Stimulated activated CD4-positive, alpha-beta T cell treated with anti-CD3 and anti-CD28 coated beads, Interleukin-15, amount 100 ng/mL, for 1 hour (primary cell): ENCODE measurements around the gene DAPK3.
"Not testable (repeated sequence)": the region's sequence is repeated elsewhere in the genome, so short reads cannot be mapped to it uniquely, and the experiment has no call there.

ENCODE experiments used
- DNase-seq, 2 donors: peaks; one replicate each; pipeline ENCODE4 v3.0.0-alpha.2; 2020; ENCODE audit warnings: low read depth in 1 of 2, low spot score in 1 of 2

Gene DAPK3

DNA sequence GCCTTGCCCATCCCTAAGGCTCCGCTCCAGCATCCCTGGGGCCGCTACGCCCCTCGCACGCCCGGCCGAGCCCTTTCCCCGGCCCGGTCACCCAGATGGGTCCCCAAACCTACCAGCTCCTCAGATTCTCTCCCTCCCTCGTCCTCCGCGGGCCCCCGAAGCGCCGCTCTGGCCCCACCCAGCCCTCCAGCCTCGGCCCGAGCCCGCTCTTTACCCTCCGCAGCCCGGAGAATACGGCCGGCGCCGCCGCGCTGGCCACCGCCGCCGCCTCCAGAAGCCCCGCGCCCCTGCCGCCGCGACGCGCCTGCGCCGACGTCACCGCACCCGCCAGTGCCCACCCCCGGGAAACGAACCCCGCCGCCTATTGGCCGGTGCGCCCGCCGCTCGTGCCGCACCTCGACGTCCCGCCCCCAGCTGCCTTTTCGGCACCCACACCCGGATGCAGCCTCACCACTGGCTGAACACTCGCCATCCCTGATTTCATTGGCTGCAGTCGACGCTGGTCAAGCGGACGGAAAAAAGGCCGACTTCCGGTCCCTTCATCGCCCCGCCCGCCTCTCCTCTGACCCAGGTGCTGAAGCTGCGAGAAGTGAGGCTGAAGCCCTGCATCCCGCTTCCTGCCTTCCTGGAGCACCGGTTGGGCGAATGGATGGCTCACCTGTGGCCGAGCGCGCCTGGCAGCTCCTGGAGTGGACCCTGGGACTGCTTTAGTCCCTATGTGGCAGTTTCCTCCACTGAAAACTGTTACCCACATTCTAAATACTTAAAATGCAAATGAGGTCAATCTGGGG is at the start of gene DAPK3:
Gene DAPK3, minus strand, starts transcription at position 292 of the 791 bp plus-strand sequence. CDS start 1,364 bp downstream, outside the sequence.
- peak; percentile 85 to 90 for DNase-seq

DNA sequence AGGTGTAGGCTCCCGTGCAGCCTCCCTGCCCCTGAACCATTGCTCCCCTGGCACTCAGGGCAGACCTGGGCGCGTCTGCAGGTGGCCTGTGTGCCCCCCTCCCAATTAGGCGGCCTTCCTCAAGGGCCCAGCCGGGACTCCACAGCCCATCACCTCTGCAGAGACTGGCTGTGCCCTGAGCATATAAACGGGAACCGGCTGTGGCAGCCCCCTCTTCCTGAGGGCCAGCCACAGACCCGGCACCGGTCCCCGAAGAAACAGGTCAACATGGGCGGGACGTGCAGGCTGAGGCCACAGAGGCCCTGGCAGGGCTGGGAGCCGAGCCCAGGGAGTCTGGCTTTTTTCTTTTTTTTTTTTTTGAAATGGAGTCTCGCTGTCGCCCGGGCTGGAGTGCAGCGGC is 48.7 kb upstream of the DAPK3 start:
- DNase-seq = no peak

DNA sequence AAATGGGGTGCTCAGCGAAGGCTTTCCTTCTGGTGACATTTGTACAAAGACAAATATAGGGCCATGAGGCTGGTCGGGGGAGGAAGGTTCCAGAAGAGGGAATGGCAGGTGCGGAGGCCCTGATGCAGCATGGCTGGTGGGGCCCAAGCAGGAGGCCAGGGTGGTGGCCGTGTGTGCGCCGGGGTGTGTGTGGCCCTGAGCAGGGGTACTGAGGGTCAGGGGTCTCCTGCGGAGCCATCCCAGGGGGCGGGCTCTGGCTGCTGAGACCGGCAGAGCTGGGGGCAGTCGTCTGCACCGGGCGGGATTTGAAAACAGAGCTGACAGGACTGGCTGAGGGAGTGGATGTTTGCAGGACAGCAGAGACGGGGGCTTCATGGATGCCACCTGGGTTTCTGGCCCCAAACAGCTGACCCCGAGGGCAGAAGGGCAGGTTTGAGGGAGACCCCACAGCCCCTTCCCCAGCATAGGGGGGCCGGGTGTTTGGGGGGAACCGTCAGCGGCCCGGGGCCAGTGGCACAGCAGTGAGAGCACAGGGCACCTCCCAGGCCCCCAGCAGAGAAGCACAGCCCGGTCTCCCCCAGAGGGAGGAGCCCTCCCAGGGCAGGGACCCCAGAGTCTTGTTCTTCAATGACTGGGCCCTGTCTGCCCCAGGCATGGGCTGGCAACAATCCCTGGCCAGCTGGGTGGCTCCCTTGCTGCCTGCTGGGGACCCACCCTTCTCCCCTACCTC is 48.0 kb upstream of the DAPK3 start:
- no peak for DNase-seq

DNA sequence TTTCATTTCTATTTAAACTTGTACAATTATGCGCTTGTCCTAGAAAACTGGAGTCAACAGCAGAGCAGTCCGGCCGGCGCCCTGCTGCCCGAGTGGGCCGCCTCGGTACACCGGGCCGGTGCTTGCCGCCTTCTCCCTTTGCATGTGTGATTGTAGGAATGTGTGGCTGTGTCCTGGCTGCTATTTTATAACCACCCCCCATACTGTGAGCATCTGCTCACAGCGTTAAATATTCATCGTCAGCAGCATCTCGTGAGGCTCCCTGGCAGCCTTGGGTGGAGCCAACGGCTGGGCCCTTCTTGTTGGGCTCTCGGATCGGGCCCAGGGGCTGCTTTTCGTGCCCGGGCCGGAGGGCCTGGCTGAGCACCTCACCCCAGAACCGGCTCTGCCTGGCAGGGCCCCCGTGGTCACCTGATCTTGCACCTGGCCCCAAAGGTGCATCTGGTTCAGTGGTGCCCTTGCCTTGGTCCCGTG is 47.3 kb upstream of the DAPK3 start:
- no peak for DNase-seq

DNA sequence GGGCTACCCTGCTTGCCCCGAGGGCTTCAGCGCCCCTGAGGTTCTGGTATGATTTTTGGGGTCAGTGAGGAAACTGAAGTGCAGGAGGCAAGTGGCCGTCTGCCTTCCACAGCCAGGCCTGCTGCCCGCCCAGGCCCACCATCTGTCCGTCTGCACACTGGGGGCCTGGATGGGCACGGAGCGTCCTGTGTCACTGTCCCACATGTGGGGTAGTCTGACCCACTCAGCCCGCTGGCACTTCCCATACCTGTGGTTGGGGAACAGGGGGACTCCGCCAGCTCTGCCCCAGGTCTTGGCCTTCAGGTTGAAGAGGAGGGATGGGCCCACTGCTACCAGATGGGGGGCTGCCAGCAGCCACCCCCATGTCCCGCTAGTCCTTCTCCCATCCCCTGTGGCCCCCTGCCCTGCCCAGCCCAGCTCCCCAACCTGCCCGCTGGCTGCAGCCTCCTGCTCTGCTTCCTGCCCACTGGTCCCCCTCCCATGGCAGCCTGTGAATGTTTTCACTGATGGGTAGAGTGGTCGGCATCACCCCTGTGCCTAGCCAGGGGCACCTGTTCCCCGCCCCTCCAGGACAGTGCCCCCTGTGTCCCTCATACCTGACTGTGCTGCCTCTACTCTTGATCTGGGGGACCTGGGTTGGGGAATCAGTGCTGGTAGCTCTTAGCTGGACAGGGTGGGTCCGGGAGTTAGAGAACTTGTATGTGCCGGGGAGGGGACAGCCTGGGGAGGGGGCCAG is 46.2 kb upstream of the DAPK3 start:
- DNase-seq = no peak

DNA sequence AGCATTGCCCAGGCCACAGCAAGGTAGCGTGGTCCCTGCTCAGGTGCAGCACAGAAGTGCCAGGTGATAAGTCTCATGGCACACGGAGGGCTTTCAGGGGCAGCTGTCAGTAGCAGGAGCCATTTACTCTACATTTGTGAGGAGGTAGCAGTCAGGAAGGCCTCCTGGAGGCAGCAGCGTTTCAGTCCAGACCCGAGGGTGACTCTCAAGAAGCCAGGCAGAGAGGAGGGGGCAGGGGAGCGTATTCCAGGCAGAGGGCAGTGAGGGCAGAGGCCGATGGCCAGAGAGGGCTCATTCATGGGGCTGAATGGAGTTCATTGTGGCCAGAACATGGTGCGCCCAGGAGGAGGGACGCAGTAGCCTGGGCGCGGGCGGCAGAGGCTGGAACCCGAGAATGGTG is 45.6 kb upstream of the DAPK3 start:
- DNase-seq = no peak

DNA sequence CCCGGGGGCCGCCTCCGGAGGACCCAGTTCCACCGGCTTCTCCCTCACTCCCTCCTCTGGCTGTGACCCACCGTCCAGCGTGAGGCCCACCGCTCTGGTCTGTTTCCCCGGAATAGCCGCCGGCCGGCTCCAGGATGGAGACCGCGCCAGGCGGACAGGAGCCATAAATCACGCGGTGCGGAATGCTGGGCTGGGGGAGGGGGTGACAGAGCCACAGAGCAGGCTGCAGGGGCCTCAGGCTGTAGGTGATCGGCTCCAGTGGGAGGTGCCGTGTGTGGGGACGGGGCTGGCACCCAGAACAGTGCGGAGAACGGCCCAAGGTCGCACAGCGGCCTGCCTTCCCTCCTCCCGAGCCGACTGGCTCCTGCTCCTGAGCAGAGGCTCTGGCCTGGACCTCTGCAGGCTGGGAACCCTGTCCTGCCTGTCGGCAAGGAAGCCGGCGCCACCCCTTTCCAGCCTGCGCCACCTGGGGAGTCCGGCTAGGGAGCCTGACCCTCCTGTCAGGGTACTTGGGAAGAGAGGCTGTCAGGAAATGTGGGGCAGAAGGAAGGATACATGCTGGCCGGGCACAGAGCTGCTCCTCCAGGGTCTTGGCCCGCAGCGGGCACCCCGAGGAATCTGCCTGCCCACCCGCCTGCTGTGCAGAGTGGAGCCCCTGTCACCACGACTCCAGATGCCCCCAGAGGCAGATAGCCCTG is 45.0 kb upstream of the DAPK3 start:
- DNase-seq = no peak

DNA sequence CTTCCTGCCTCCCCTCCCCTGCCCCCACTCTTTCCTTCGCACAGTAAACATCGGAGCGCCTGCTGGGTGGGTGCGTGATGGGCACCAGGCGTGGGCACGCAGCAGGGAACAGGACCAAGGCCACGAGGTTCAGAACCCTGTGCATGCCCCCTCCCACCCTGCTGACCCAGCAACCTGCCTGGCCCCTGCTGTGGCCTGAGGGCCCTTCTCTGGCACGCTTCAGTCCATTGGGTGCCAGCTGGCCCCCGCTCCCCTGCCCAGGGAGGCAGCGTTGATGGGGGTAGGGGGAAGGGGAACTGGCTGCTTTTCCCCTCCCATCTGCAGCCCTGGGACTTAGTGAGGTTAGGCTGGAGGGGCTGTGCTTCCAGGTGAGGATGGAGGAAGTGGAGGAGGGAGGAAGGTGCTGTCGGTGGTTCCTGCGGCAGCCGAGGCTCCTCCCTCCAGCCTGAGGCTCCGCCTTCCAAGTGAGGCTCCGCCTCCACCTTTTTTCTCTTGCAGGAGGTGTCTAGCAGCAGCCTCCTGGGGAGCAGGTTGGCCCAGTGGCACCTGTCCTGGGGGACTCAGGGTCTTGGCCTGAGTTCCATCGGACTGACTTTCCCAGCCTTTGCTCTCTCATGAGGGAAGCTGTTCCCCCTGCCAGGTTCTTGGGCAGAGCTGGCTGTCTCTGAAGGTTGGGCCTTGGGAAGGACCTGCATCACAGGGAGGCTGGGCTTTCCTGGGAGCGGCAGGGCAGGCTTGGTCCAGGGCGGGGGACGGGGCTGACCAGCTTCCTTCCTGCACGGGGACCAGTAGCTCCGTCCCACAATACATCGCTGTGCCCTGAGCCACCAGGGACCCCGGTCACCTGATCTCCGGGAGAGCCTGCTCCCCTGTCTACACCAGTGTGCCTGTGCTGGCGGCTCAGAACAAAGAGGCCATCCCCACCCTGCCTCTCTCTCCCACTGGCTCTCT is 43.9 kb upstream of the DAPK3 start:
- DNase-seq = peak in 1 of 2 donors; percentile 28

DNA sequence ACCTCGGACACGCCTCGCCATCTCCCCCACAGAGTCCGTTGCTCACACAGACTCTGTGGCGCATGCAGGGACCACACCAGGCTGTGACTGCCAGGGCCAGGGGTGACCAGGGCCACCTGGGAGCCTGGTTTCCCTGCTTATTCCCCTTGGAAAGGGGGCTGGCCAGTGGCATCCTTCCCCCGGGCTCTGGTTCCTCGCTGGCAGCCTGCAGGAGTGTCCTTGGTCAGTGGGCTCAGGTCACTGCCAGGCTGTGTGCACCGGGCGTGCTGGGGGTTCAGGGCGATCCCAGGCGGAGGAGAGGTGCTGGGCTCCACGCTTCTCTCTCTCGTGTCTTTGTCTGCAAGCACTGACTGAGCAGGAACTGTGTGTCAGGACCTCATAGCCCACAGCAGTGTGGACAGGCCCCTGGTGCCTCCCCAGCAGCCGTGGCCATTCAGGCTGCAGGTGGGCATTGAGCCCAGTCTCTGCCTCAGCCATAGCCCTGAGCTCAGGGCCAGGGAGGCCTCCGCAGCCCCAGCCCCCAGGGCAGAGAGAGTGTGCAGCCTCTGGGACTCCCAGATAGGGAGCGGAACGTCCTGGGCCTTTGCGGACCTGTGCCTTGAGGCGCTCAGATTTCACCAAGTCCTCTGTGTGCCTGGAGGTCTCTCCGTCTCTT is 43.1 kb upstream of the DAPK3 start:
- DNase-seq = no peak

DNA sequence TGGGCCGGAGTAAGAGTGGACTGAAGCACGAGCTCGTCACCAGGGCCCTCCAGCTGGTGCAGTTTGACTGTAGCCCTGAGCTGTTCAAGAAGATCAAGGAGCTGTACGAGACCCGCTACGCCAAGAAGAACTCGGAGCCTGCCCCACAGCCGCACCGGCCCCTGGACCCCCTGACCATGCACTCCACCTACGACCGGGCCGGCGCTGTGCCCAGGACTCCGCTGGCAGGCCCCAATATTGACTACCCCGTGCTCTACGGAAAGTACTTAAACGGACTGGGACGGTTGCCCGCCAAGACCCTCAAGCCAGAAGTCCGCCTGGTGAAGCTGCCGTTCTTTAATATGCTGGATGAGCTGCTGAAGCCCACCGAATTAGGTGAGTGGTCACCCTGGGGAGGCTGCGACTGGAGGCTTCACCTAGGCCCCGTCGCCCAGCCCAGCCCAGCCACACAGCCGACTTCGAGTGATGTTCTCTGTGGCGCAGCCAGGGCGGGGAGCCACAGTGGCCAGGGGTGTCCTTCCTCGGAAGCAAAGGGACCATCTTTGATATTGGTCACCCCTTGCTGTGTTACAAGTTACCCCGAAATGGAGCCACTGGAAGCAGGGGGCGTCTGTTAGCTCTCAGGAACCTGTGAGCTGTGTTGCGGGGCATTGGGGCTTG is 42.2 kb upstream of the DAPK3 start:
- DNase-seq = no peak

DNA sequence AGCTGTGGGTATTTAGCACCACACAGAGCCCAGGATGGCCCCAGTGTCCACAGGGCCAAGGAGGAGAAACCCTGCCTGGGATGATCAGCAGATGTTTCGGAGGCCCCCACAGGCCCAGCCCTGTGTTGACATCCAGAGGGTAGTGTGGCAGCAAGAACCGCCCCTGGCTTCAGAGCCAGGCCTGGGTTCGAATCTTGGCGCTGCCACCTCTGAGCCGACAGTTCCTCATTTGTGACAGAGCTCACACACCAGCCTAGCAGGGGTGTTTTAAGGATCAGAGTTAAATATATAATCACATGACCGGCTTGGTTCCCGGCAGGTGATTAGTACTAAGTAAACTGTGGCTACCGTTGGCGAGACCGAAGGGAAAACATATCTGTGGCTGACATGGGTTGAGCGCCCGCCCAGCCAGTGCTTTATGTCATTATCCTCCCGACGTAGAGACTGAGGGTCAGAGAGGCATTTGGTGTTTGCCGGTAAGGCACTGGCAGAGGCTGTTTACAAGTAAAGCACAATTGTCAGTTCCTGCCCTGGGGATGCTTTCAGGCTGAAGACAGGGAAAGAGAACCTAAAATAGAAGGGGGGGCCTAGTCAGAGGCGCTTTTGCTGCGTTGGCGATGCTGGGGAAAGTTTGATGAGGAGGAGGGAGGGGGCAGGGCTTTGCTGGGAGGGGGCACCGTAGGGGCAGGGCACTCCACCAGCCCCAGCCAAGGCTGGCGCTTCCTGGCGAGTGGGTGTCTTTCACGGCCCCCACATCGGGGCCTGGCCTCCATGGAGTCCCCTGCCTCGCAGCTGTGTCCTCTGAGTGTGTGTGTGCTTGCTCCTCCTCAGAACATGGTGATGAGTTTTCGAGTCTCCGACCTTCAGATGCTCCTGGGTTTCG is 41.4 kb upstream of the DAPK3 start:
- no peak for DNase-seq

DNA sequence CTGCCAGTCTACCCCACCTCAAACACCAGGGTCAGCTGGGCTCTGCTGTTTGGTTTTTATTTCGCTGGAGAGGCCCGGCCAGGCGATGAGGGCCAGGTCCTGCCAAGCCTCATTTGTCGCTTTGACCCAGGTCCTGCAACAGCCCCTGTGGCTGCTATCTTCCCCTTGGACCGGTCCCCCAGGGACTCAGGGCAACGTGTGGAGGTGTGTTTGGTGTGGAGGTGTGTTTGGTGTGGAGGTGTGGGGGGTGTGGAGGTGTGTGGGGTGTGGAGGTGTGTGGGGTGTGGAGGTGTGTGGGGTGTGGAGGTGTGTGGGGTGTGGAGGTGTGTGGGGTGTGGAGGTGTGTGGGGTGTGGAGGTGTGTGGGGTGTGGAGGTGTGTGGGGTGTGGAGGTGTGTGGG is 40.5 kb upstream of the DAPK3 start:
- DNase-seq = not testable (repeated sequence)

DNA sequence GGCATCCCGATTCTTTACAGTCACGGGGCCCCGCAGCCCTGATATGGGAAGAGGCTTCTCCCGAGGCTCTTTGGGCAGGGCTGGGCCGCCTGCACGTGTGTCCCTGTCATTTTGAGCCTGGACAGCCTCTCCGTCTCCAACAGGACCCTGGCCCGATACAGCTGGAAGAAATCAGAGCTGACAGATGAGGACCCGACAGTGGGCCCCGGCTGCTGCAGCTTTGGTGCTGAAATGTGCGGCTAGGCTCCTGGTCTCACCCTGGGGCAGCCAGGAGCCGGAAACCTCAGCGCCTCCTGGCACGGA is 39.9 kb upstream of the DAPK3 start:
- DNase-seq = no peak

DNA sequence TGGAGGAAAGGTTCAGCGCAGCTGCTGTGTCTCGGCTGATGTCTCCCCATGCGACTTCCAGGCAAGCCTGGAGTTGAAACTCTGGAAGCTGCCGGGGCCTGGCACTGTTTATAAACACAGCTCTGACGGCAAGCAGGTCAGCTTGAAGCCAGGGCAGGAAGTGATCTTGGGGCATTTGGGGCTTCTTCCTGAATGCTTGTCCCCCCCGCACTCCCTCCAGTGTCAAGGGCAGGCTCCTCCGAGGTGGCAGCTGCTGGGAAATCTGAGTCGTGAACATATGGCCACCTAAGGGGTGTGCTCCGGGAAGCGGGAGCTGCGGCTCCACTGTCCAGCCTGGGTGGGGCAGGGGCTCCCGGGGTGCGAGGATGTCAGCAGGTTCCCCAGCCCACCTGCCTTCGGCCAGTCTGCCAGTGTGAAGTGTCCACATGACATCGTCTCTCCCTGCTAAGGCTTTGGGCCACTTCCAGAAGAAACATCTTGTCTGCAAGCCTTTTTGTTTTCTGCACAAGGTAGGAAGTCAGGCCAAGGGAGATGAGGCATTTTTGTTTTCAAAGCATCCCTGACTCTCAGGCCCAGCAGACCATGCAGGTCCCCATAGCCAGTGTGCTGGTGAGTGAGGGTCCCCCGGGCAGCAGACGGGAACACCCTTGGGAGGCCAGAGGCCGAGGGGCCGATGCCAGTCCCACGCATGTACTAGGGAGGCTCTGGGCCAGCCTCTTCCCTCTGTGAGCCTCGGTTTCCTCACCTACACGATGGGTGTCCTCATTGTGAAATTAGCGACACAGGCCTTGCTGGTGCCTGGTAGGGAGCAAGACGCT is 39.3 kb upstream of the DAPK3 start:
- DNase-seq = no peak

DNA sequence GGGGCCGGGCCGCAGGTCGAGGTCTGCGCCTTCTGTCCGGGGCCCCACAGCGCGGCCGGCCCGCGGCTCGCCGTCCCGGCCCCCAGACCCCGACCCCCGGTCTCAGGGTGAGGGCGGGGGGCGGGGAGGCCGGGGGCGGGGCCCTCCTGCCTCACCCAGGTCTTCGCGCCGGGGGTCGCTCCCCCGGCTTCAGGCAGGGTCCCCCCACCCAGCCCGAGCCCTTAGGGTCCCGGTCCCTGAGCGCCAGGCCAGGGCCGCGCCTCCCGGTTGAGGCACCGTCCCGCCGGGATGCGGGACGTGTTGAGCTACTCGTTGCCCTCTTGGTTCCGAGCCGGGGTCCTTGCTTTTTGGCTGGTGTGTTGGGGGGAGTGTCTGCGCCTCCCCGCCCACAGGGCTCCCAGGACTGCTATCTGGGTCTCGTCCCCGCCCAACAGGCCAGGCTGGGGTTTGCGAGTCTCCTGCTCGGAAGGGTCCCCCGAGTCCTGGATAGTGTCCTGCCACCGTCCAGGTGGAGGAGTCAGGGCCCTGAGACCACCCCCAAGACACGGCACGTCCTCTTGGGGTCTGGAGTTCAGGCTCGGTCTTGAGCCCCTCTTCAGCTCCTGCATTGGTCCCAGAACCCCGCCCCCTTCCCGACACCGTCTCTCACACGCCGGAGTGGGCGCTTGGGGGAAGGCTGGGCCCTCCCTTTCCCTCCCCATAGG is 37.1 kb upstream of the DAPK3 start:
- no peak for DNase-seq

DNA sequence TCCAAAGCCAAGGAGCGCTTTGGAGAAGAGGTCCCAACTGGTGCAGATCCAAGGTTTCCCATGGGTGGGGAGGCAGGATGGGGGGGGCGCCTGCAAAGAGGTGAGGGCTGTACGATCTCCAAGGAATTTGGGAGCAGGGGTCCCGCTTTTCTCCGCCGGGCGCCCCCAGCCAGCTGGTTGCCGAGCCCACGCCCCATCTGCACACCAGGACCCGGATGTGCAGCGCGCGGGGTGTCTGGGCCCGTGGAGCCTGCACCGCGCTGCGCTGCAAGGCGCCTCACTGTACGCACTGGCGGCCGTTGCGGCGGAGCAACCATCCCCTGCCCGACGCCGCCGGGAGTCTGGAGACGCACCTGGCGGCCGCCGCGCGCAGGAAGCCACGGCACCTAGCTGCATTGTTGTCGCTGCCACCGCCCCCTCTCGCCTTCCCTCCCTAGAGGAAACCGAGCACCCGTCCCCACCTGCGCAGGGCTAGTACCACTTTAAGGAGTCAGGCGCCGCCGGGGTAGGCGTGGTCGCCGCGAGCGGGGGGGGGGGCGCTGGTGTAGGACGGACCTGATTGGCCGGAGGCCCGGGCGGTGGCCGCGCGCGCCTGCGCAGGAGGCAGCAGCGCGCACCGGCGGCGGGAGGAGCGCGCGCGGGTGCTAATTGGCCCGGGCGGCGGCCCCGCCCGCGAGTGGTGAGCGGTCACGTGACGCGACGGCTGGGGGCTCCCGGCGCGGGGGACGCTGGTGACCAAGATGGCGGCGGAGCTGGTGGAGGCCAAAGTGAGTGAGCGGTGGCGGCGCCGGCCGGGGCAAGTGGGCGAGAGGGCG is 36.3 kb upstream of the DAPK3 start, which contains the start of gene PIAS4:
Gene PIAS4, plus strand, starts transcription at position 716 of the 815 bp plus-strand sequence. Its CDS starts 25 bp downstream, at position 741.
- DNase-seq = peak; percentile 90 to 92
